IMR-90 (cell line): ENCODE measurements around the gene SEC16B.

Experiments used
- BHLHE40 ChIP-seq: fragments of 150-350 bp; IDR thresholded peaks from 2 replicates; pipeline ENCODE4 v1.6.1; 2016; ENCODE audit warnings: mild to moderate bottlenecking, low read depth, low read length
- CEBPB ChIP-seq: IDR thresholded peaks from 2 replicates; pipeline ENCODE4 v1.6.1; 2012; ENCODE audit warnings: low read depth, low read length, improper control_type of control experiment
- CTCF ChIP-seq: conservative IDR thresholded peaks from 2 replicates; pipeline ENCODE4 v1.5.1; 2012; ENCODE audit warnings: mild to moderate bottlenecking, low read depth, low read length, improper control_type of control experiment
- FOS ChIP-seq: fragments of 150-350 bp; IDR thresholded peaks from 2 replicates; pipeline ENCODE4 v1.6.1; 2016; ENCODE audit warnings: low read depth, low read length
- POLR2A ChIP-seq: IDR thresholded peaks from 2 replicates; pipeline ENCODE4 v1.6.1; 2012; ENCODE audit warnings: mild to moderate bottlenecking, low read depth, low read length
- RAD21 ChIP-seq: IDR thresholded peaks from 2 replicates; pipeline ENCODE4 v1.6.1; 2012; ENCODE audit warnings: low read length, improper control_type of control experiment
- RFX5 ChIP-seq: IDR thresholded peaks from 2 replicates; pipeline ENCODE4 v1.8.0; 2012; ENCODE audit warnings: low read depth, mild to moderate bottlenecking, low read length, moderate library complexity
- SMC3 ChIP-seq: fragments of 150-350 bp; IDR thresholded peaks from 2 replicates; pipeline ENCODE4 v1.6.1; 2016; ENCODE audit warnings: low read depth, mild to moderate bottlenecking, antibody characterized with exemption, low read length, moderate library complexity
- USF2 ChIP-seq: fragments of 150-350 bp; IDR thresholded peaks from 2 replicates; pipeline ENCODE4 v1.6.1; 2017; ENCODE audit warnings: mild to moderate bottlenecking, antibody characterized with exemption, low read length, low read depth

- TF ChIP-seq CEBPB (no peak), CTCF (no peak), USF2 (no peak), BHLHE40 (no peak), RAD21 (no peak), SMC3 (no peak), POLR2A (no peak), RFX5 (no peak), FOS (no peak)
Measured at GRCh38 chr1:177947623-177948022, 22.2 kb downstream of the SEC16B start.
